Sigmoid colon (tissue), 7 donors: Measurements from ENCODE around the gene PTPN11. TPM values are rescaled to one million over a fixed set of nuclear protein-coding genes. Genes with fewer than 3 reads are reported as not detected.

Source experiments
- DNase-seq: peaks from one replicate; pipeline ENCODE4 v3.0.0-alpha.2; 2019
- H3K27ac ChIP-seq, 4 donors: fragments of 200-600 bp; sonication (generic); one replicate each; pipeline ENCODE4 v1.5.1; 2016 to 2019; ENCODE audit warnings: mild to moderate bottlenecking in 1 of 4
- H3K27me3 ChIP-seq, 3 donors: fragments of 200-600 bp; sonication (generic); one replicate each; pipeline ENCODE4 v1.5.1; 2019; ENCODE audit warnings: mild to moderate bottlenecking in 1 of 3
- H3K36me3 ChIP-seq, 4 donors: fragments of 200-600 bp; sonication (generic); one replicate each; pipeline ENCODE4 v1.5.1; 2016 to 2019
- H3K4me1 ChIP-seq, 4 donors: fragments of 200-600 bp; sonication (generic); one replicate each; pipeline ENCODE4 v1.5.1; 2017 to 2019
- H3K4me3 ChIP-seq, 4 donors: fragments of 200-600 bp; sonication (generic); one replicate each; pipeline ENCODE4 v1.5.1; 2017 to 2019; ENCODE audit warnings: mild to moderate bottlenecking in 2 of 4, moderate library complexity in 1 of 4
- H3K9me3 ChIP-seq, 4 donors: fragments of 200-600 bp in 3 of 4; sonication (generic) in 3 of 4; one replicate each; pipeline versions ENCODE4 v1.5.1 to v1.6.1; 2013 to 2019
- EP300 ChIP-seq, 4 donors: sonication (generic); formaldehyde crosslinking; IDR thresholded peaks; one replicate each; pipeline ENCODE4 v1.6.1; 2017; ENCODE audit warnings: antibody characterized with exemption in 4 of 4
- POLR2A ChIP-seq, 2 donors: fragments of 450-650 bp; IDR thresholded peaks; one replicate each; pipeline ENCODE4 v1.6.1; 2016; ENCODE audit warnings: antibody characterized with exemption in 2 of 2, mild to moderate bottlenecking in 2 of 2, moderate library complexity in 2 of 2
- POLR2AphosphoS5 ChIP-seq, 4 donors: sonication (generic); formaldehyde crosslinking; IDR thresholded peaks; one replicate each; pipeline ENCODE4 v1.6.1; 2017; ENCODE audit warnings: antibody characterized with exemption in 4 of 4
- WGBS, 2 donors: extraction: QIAGEN DNeasy Blood & Tissue Kit; methylation state at CpG; one replicate each; pipeline ENCODE4 v1.1.7; 2013; 5-methylcytosine and 5-hydroxymethylcytosine counted together
- intact Hi-C: fragments of 100-400 bp; cut with DNase I; formaldehyde crosslinking; loops from one replicate; pipeline ENCODE4 v1.15.1; 2023
- polyA plus RNA-seq, 3 donors: library from polyadenylated mRNA; stranded (reverse); fragments of 200-250 nt; gene quantifications; one replicate each; pipeline ENCODE4 v1.2.3, GENCODE V29; 2013
- total RNA-seq, 4 donors: library from RNA; depleted of rRNA; stranded (reverse); fragments of >200 nt; gene quantifications; one replicate each; pipeline ENCODE4 v1.1.0, GENCODE V29; 2016
- TF ChIP-seq, protein P1 (sequence below), 4 experiments: fragments of 450-650 bp in 3 of 4; fragments of 200-600 bp in 1 of 4; IDR thresholded peaks; one replicate each; pipeline ENCODE4 v1.5.1; 2016 to 2019; ENCODE audit warnings: antibody characterized with exemption in 4 of 4, mild to moderate bottlenecking in 3 of 4, moderate library complexity in 2 of 4
- donor health status: healthy with polysubstance abuse.
- donor health status: Bipolar disorder and iron deficiency.
- donor health status: healthy.

The PTPN11 gene
- total and polyA plus RNA-seq, 7 donors, result 30.3 to 111 (median 81.6) TPM

DNA sequence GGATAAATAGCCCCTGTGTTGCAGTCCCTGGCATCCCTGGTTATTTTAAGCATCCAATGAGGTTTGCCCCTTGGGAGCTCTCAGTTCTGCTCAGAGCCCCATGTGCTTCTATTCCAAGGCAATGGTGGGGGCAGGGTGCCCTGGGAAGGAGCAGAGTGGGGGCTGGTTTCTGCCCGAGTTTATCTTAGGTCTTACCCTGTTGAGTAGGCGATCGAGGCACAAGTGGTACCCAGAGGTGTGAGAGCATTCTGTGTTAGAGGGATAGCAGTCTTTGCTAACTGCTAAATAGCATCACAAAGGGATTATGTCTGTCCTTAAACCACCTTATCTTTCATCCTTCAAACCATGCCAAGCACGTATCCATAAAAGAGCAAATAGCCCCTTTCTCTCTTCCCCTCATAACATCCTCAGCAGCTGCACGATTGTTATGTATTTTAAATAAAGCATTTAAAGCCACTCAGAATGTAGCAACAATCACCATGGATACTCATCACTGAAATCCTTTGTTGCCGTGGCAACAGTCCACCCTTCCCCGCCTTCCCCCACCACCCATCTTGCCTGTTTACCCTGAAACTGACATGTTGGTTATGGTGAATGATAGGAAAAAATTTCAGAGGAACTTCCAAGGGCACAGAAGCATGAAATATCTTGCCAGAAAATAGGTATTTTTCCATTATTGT lies 139.3 kb downstream of the PTPN11 start:
- Histone ChIP-seq H3K4me1 (no peaks in the 10 kb centered on the region), H3K27ac (no peak overlapping the region), H3K9me3 (peaks cover 0 to 3% (median 0%) of the 10 kb centered on the region in 4 donors), H3K36me3 (no peaks in the 10 kb centered on the region), H3K4me3 (no peak overlapping the region), H3K27me3 (no peaks in the 10 kb centered on the region)
- WGBS, 2 donors, result 63 to 67% methylated on average over 7 of the region's 7 CpGs
- no peak for DNase-seq
- intact Hi-C loops, result no loop called here
- no peak for TF ChIP-seq EP300 (IDR thresholded peaks at IDR 0.05)
- TF ChIP-seq POLR2A (IDR thresholded peaks at IDR 0.05), result no peak
- no peak for TF ChIP-seq POLR2AphosphoS5 (IDR thresholded peaks at IDR 0.05)
- TF ChIP-seq, protein P1, sequence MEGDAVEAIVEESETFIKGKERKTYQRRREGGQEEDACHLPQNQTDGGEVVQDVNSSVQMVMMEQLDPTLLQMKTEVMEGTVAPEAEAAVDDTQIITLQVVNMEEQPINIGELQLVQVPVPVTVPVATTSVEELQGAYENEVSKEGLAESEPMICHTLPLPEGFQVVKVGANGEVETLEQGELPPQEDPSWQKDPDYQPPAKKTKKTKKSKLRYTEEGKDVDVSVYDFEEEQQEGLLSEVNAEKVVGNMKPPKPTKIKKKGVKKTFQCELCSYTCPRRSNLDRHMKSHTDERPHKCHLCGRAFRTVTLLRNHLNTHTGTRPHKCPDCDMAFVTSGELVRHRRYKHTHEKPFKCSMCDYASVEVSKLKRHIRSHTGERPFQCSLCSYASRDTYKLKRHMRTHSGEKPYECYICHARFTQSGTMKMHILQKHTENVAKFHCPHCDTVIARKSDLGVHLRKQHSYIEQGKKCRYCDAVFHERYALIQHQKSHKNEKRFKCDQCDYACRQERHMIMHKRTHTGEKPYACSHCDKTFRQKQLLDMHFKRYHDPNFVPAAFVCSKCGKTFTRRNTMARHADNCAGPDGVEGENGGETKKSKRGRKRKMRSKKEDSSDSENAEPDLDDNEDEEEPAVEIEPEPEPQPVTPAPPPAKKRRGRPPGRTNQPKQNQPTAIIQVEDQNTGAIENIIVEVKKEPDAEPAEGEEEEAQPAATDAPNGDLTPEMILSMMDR (IDR thresholded peaks at IDR 0.05), result no peak

Other genes with a start within 250 kb of the PTPN11 start
- 10 to 100 TPM; 26.0 to 64.8 (median 37.0) TPM for gene HECTD4, start 36.5 kb upstream of the PTPN11 start, total RNA-seq
- gene HECTD4, start 36.5 kb upstream of the PTPN11 start, polyA plus RNA-seq, result 10 to 100 TPM in 1 of 3 donors, 1 to 10 TPM in 2; 5.4 to 11.5 (median 7.6) TPM
- 1,000 to 10,000 TPM; 1,578 to 2,161 (median 1,920) TPM for gene RPL6, start 9.3 kb upstream of the PTPN11 start, total RNA-seq
- 1,000 to 10,000 TPM; 1,795 to 2,662 (median 1,962) TPM for gene RPL6, start 9.3 kb upstream of the PTPN11 start, polyA plus RNA-seq